ENCODE measurements around the gene NIFK.
"Not testable (repeated sequence)": the region's sequence is repeated elsewhere in the genome, so short reads cannot be mapped to it uniquely, and the experiment has no call there.

Gene NIFK

DNA sequence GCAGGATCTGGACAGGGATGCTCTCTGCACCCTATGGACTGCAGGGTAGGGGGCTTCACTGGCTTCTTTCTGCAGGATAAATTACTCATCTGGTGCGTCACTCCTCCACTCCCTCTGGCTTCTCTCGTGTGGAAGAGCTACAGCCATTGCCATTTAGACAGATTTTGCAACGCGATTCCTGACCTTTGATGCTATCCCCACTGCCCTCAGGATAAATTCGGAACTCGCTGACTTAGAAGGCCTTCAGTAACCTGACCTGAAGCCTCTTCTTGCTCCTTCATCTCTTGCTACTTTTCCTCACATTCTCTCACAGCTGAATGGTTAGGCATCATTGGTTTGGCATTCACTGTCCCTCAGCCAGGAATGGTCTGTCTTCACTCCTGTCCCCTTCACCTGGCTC, 5.3 kb downstream of the NIFK start:
- DNase-seq = no peak

DNA sequence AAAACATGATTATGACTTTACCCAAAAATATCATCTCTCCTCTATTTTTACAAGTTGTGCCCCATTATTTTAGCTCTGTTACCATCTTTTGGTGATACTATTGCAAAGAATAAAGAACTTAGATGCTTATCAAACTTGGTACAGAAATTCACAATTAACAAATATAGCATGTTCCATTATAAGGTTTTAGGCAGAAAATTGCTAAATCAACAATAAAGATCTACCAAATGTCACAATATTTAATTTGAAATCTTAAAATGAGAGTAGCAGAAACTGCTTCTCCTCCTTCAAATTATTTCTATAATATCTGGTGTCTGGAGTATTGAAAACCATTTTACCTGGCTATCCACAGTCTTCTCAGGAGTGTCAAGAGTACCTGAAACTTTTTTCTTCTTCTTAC, 8.7 kb downstream of the NIFK start:
- DNase-seq = no peak

DNA sequence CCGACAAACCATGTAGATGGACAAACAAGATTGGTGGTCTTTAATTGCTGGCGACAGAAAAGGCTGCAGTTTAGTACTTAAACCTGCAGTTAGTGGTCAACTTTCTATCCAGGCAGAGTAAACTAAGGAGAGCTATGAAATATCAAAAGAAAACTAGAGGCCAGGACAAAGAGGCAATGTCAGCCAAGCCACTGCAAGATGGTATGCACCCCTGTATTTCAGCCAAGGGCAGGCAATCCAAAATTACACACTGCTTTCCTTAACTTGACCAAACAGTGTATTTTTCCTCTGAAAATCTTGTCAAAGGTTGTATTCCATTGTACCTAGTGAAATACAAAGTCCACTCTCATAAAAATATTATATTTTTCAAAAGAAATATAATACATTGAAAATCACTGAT, 9.3 kb downstream of the NIFK start:
- DNase-seq = no peak

DNA sequence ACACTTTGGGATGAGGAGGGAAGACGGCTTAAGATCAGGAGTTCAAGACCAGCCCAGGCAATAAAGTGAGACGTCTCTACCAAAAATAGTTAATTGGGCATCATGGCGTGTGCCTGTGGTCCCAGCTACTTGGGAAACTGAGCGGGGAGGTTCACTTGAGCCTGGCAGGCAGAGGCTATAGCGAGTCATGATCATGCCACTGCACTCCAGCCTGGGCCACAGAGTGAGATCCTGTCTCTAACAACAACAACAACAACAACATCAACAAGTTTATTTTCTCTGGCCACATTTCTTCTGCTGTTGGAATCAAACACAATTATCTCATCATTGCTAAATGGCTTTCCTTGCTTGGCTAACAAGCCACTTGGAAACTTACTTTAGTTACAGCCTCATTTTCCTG, 13.4 kb downstream of the NIFK start:
- DNase-seq = no peak

DNA sequence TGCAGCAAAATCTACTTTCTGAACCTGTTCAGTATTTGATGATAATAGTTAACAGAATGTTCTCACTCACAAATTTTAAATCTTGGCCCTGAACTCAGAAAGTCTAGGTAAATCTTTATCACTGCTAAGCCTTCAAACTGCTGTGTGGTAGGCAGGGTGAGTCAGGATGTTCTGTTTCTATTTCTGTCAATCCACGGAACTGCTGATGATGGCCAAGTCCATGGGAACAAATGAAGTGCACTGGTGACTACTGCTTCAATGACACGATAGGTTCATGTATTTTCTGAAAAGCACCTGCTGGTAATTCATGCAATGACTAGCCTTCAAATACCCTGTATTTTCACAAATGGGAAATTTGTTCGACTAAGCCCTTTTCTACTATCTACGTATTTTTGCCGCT, 14.2 kb downstream of the NIFK start:
- DNase-seq = no peak

DNA sequence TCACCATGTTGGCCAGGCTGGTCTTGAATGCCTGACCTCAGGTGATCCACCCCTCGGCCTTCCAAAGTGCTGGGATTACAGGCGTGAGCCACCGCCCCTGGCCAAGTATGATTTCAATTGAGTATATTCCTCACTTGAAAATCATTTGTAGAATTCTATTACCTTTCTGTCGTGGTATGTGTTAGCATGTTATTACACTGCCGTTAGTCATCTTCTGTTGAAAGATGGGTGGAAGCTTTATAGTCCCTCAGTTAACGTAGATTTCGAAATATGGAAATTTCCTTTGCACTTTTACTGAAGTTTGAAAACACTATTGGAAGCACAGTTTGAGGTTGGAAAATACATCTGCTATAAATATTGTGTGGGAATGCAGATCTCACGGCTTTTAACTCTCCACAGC, 14.7 kb downstream of the NIFK start:
- no peak for DNase-seq

DNA sequence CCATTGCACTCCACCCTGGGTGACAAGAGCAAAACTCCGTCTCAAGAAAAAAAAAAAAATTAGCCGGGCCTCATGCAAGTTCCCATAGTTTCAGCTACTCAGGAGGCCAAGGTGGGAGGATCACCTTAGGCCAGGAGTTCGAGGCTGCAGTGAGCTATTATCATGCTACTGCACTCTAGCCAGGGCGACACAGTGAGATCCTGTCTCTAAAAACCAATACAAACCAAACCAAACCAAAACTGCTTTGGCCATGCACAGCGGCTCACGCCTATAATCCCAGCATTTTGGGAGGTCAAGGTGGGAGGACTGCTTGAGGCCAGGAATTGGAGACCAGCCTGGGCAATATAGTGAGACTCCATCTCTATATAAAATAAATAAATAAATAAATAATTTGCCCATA, 19.1 kb downstream of the NIFK start:
- no peak for DNase-seq

DNA sequence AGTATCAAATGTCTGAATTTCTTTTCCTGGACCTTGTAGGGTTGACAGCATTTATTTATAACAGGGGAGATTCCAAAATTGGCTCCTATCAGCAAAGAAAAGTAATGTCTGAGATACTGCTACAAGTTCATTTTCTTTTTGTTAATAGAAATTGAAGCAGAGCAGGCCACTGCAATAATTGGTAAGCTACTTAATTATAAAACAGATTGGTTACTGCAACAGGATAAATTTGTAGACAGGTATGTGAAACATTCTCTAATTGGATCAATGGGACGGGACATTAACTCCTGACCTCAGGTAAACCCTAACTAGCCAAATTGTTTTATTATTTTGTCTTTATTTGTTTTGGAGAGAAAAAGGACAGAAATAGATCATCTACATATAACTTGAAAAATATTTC, 20.5 kb downstream of the NIFK start:
- DNase-seq = no peak

DNA sequence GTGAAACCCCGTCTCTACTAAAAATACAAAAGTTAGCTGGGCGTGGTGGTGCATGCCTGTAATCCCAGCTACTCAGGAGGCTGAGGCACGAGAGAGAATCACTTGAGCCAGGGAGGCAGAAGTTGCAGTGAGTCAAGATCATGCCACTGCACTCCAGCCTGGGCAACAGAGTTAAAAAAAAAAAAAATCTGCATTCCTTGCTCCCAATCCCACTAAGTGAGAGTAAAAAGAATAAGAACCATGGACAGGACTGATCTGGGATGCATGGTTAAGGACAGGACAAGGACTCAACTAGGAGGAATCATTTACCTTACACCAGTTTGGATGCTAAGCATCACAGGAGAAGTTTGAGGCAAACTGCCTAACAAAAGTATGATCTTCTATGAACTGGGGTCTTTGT, 25.2 kb downstream of the NIFK start:
- not testable (repeated sequence) for DNase-seq

DNA sequence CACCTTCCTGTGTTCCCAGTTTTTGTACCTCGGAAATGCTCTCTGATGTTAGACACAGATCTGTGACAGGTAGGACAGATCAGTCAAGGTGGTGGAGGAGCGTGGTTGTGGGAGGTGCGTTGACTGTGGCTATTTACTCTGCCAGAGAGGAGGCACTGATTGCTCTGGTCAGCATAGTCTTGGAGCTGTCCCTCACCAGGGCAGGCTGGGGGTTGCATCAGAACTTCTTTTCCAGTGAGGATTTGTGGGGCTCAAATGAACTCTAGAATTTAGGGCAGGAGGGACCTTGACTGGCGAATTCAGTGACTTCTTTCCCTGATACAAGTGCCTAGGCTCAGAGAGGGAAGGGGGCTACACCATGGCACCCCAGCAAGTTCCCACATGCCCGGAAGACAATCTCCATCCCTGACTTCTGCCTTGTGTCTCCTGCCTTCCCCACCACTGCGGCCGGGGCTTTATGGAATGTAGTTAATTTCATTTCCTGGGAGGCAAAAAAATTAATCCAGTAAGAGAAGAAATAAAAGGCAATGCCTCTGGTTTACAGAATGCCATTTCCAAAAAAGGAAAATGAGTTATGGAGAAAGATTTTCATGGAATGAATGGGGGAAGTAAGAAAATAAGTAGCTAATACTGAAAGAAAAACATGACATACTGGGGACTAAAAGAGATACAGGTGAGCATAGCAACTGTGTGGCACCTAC, 26.1 kb downstream of the NIFK start:
- DNase-seq = no peak

DNA sequence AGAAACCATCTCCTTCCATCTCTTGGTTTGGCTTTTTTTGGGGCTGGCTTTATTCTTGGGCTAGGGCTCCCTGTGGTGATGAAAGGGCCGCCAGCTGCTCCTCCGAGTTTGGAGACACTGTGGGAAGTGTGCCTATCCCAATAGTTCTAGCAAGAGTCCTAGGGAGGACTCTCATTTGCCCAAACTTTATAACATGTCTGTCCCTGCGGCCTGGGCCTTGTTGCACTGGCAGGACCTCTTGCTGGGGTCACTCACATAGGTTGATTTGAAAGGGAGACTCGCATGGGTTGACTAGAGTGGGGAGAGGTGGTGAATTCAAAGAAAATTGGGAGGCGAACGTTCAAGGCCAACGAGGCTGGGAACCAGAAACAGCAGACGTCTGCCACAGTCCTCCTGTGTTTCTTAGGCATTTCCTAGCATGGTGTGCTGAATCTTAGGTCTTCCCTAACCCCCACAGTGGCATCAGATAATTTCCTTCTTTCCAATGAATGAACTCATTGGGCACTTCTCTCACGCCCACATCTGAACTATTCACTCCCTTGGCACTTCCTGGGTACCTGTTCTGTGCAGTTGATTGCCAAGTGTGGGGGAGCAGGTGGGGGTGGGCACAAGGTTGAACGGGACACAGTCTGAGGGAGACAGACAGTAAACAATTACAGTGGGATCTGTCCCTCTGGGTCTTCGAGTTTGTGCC, 26.8 kb downstream of the NIFK start:
- DNase-seq = no peak

DNA sequence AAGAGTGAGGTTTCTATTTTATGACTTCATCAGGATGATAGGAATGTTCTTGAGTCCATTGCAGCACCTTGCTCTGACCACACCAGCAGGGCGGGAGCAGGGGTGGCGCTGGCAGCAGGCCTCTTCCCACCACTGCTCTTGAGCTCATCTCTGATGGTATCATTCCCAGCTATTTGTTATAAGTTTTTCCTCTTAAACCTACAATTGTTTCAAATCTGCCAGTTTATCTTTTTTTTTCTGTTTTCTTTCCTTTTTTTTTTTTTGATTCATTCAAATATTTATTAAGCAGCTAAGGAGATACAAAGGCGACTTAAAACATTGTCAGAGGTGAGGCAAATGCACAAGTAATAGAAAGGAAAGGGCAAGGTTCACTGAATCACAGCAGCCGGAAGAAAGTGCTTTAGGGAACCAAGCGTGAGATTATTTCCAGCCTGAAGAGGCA, 28.7 kb downstream of the NIFK start:
- DNase-seq = no peak

DNA sequence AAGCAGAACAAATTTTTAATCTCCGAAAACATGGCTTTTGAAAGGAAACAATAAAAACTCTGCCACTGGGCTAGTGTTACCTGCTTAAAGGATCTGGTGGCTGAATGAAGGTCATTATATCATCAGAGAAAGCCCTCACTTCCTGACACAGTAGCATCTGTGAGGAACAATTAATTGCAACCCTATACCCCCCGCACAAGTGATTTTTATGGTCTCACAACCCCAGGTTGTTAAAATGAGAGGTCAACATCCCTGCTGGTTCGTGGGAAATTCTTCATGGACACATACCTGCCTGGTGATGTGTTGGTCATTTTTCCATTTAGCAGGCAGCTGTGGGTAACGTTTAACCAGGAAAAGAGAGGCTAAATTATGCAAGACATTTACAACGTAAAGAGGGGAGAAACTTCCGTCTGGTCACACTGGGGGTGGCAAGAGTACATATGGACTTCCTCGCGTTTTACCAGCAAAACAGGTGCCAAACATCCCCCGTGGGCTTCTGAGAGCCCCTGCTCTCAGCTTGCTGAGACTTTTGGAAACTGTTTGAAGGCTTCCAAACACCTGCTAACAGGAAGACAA, 29.2 kb downstream of the NIFK start:
- DNase-seq = no peak

DNA sequence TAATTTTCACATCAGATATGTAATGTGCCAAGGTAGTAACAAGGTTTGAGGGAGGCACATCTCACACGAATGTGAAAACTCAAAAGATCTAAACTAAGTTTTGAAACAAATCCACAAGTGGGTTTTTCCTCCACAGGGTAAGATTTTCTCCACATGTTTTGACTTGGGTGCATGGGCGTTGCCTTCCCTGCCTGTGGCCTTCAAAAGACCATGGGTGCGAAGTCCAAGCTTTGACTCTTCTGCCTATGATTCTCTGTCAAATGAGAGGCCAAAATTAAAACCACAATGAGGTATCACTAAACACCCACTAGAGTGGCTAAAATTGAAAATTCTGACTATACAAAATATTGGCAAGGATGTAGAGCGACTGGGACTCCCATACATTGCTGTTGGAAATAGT, 30.7 kb downstream of the NIFK start:
- DNase-seq = no peak

DNA sequence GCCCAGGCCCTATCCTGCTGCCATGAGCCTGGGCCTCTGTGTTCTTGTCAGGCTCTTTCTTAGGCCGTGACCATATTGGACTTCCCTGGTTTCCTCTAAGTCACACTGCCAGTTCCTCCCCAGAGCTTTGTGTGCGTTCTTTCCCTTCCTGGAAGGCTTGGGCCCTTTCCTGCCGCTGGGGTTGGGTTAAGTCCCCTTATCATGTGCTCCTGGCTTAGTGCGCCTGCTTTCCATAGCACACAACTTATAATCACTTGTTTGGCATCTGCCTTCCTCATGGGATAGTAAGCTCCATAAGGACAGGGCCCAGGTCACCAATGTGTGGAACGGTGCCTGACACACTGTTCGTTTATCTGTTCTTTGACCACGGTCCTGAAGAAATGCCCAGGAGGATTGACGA, 31.3 kb downstream of the NIFK start:
- DNase-seq = no peak

DNA sequence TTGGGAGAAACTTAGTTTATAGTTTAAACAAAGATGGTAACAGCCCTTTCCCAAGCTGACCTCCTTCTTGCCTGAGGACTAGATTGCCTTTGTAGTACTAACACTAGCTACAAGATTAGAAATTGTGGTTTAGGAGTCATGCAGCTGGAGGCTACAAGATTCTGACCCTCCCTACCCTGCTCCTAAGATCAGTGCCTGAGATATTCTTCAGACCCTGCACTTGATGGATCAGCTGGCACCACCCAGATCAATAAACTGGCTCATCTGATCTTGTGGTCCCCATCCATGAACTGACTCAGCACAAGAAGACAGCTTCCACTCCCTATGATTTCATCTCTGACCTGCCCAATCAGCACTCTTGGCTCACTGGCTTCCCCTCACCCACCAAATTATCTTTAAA, 34.9 kb downstream of the NIFK start:
- not testable (repeated sequence) for DNase-seq

DNA sequence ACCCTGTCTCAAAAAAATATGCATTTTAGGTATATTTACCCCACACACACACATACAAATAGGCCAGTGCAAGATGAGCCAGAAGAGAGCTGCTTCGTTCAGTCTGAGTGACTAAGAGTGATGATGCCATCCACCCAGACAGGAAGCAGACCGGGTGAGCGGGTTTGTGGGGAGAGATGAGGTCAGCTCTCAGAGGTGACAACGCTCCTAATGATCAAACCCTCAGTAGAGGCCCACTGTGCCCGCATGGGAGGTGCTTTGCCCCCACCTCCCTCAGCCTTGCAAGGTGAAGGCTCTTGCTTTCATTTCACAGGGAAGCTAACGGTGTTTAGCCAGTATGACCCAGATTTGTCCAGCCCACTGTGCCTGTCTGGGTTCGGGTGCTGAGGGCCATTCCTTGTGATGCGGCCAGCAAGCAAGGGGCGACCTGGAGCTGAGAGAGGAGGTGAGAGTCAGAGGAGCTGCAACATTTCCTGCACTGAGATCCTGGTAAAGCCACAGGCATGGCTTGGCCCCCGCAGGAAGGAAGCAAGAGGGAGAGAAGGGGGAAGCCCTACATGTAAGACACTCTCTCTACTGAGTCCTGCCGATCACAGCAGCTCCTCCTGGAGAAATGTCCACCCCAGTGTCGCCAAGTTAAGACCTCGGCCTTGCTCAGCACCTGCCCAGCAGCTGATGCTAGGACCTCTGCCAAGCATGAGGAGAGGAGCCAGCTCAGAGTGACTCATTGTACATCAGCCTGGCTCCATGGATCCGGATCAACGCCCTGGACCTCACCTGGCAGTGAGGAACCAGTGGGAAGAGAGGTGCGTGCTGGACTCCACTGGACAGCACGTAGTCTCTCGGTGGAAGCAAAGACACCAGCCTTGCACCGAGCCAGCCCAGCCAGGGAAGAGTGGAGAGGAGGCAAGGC, 37.0 kb downstream of the NIFK start:
- peak; percentile 34 for DNase-seq

DNA sequence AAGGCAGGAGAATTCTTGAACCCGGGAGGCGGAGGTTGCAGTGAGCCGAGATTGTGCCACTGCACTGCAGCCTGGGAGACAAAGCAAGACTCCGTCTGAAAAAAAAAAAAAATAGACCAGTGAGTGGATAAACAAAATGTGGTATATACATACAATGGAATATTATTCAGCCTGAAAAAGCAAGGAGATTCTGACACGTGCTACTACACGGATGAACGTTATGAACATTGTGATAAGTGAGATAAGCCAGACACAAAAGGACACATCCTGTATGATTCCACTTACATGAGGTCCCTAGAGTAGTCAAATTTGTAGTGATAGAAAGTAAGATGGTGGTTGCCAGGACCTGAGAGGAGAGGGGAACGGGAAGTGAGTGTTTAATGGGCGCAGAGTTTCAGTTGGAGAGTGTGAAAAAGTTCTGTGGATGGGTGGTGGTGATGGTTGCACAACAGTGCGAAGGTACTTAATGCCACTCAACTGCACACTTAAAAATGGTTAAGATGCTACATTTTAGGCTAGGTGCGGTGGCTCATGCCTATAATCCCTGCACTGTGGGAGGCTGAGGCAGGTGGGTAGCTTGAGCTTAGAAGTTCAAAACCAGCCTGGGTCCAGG, 38.3 kb downstream of the NIFK start:
- no peak for DNase-seq

DNA sequence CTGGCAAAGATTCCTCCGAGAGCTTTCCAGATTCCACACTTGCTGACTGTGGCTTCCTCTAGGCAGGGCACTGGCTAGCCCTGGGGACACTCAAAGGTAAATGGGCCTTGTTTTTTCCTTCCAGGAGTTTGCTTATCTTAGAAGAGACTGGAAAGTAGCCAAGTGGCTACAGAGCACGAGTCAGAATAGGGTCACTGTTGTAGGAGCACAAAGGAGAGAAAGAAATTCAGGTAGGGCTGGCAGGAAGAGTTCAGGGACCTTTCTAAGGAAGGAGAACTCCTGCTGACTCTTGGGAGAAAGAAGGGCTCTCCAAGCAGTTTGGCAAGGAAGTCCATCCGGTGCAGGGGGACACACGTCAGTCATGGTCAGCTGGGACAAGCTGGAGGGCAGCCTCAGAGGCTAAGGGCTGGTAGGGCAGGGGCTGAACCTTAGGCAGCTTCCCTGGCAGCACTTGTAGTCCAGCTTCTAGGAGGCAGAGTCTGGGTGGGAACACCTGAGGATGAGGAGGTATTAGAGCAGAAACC, 39.5 kb downstream of the NIFK start:
- no peak for DNase-seq

DNA sequence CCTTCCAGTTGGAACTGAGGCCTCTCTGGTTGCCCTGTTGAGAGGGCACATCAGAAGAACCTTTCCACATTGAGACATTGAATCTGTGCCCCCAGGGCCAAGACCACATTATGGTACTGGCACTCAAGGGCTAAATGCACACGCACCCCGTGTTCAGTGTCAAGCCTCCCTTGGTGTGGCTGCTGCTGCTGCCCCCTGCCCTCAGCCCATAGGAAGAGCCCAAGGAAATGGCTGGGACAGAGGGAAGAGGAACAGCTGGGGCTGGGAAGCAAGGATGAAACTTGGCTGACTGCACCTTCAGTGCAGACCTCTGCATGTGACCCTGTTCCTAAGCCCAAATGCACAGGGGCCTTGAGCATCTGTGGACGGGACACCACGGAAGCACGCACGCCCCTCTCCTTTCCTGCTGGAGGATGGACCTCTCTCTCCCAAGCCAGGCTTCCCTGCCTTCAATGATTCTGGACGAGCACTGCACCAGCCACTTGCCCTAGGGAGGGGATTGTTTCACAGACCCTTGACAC, 40.2 kb downstream of the NIFK start:
- no peak for DNase-seq

DNA sequence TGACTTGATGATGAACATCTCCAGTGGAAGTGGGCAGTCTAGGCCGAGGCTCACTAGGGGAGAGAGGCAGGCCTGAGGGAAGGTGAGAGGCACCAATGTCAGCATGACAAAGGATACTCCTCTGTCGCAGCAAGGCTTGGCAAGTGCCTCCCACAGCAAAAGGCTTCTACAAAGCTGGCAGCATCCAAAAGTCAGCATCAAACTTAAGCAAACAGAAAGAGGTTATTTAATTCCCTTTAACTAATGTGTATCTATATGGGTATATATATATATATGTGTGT, 41.6 kb downstream of the NIFK start:
- DNase-seq = no peak

DNA sequence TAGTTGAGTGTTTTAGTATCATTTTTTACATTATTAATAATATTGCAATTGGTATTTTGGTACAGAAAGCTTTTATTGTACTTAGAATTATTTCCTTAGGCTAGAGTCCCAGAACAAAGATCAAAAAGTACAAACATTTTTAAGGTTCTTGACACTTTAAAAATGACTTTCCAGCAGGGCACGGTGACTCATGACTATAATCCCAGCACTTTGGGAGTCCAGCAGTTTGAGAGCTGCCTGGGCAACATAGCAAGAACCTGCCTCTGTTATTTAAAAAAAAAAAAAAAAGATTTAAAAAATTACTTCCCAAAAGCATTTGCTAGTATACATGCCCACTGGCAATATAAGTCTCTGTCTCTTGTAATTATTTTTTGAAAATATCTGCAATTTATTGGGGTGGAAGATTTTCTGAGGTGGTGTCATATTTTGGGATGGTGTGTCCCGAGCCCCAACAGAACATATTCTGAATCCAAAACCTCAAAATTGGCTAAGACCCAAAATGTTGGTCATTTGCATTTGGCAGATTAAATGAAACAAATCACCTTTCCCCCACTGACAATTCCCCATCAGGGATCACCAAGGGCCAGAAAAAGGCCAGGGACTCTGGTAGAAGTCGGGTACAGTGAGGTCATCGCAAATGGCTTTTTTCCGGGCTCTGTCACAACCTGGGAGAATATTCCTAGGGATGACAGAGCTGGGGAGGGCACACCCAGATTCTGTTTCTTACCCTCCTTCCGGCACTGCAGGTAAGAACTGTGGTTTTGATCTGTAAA, 42.1 kb downstream of the NIFK start:
- DNase-seq = no peak
